ENCODE measurements around the gene IPCEF1. TPM values are rescaled to one million over a fixed set of nuclear protein-coding genes. Genes with fewer than 3 reads are reported as not detected.

IPCEF1 gene
- total RNA-seq, 1 experiment from 2014 or later: 0.48 TPM

DNA sequence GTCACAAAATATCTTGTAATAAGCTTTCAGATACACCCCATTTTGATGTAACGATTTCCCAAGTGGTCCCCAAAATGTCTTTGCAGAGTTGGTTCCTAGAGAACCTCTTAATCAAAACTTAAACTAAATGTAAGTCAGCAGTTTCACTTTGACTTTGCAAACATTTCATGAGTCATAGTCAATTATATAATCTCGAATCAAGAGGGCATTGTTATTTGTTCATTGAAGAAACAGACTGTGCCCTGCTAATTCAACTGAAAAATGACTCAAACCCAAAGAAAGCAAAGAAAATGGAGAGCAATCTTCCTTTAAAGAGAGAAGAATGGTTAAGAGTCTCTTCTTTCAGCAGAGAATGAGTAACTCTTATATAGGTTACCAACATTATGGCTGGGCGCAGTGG lies 58.3 kb downstream of the IPCEF1 start:
- H3K23ac ChIP-seq (ENCODE audit: insufficient read length, low read depth, low read length): no peak overlapping the region

More for the DNA sequence above, 58.3 kb downstream of the IPCEF1 start:
- no peak overlapping the region for H4K8ac ChIP-seq (replicated peaks; ENCODE audit: insufficient read length, low read depth, low read length)
- no peaks in the 10 kb centered on the region for H3K79me1 ChIP-seq (ENCODE audit: insufficient read depth, low read depth, low read length, poor library complexity, severe bottlenecking)
- Mint-ChIP-seq H3K9me3 (no peaks in the 10 kb centered on the region; a peak in 1 of 5 replicates), H3K4me3 (no peak overlapping the region), H3K36me3 (ENCODE audit: insufficient read depth in 1 of 3, low read depth in 3 of 3) (no peaks in the 10 kb centered on the region), H3K27ac (no peak overlapping the region), H3K27me3 (ENCODE audit: low read depth) (no peaks in the 10 kb centered on the region), H3K4me1 (no peaks in the 10 kb centered on the region)
- no peak overlapping the region for H2AK5ac ChIP-seq (ENCODE audit: insufficient read length, low read length)
- TF ChIP-seq, protein P1, sequence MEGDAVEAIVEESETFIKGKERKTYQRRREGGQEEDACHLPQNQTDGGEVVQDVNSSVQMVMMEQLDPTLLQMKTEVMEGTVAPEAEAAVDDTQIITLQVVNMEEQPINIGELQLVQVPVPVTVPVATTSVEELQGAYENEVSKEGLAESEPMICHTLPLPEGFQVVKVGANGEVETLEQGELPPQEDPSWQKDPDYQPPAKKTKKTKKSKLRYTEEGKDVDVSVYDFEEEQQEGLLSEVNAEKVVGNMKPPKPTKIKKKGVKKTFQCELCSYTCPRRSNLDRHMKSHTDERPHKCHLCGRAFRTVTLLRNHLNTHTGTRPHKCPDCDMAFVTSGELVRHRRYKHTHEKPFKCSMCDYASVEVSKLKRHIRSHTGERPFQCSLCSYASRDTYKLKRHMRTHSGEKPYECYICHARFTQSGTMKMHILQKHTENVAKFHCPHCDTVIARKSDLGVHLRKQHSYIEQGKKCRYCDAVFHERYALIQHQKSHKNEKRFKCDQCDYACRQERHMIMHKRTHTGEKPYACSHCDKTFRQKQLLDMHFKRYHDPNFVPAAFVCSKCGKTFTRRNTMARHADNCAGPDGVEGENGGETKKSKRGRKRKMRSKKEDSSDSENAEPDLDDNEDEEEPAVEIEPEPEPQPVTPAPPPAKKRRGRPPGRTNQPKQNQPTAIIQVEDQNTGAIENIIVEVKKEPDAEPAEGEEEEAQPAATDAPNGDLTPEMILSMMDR (conservative IDR thresholded peaks at IDR 0.05): no peak
- H3K4ac ChIP-seq (ENCODE audit: low read depth, low read length): no peak overlapping the region
- no peak overlapping the region for H3T11ph ChIP-seq (ENCODE audit: low read length)
- no peak overlapping the region for H4K91ac ChIP-seq (ENCODE audit: insufficient read length, low read depth, low read length)
- H2AFZ ChIP-seq (ENCODE audit: low read length): no peak overlapping the region
- H3K27me3 ChIP-seq (ENCODE audit: insufficient read depth, low read length): no peaks in the 10 kb centered on the region
- no peak overlapping the region for H2BK15ac ChIP-seq (ENCODE audit: low read depth, low read length)
- H3K18ac ChIP-seq (ENCODE audit: insufficient read length, low read depth, low read length): no peak overlapping the region
- no peaks in the 10 kb centered on the region for H3K23me2 ChIP-seq (ENCODE audit: insufficient read length, low read depth, low read length, poor library complexity, severe bottlenecking)
- no peaks in the 10 kb centered on the region for H3K9me3 ChIP-seq (ENCODE audit: control insufficient read depth, low read depth, low read length)
- no peak overlapping the region for H3K9ac ChIP-seq (ENCODE audit: extremely low read depth, insufficient read length, low read length)
- no peaks in the 10 kb centered on the region for H3K79me2 ChIP-seq (ENCODE audit: insufficient read depth, low read length)
- H4K20me1 ChIP-seq (ENCODE audit: control insufficient read depth, insufficient read depth, insufficient read length): no peaks in the 10 kb centered on the region
- H3K56ac ChIP-seq (ENCODE audit: insufficient read length, low read depth, low read length): no peak overlapping the region
- H3K27ac ChIP-seq (ENCODE audit: insufficient read length, low read depth, low read length): no peak overlapping the region
- no peak overlapping the region for H2BK120ac ChIP-seq (ENCODE audit: low read depth, low read length, poor library complexity, severe bottlenecking)
- no peak for DNase-seq
- no peak overlapping the region for H3K4me2 ChIP-seq (ENCODE audit: insufficient read depth, insufficient read length, low read length)
- no peak overlapping the region for H2BK5ac ChIP-seq (ENCODE audit: insufficient read length, low read length)
- WGBS (ENCODE audit: extremely low coverage, insufficient read length, low lambda C conversion rate): no CpG with 5 or more reads among the region's 3 CpGs
- H2BK20ac ChIP-seq (ENCODE audit: low read depth, low read length, poor library complexity, severe bottlenecking): no peak overlapping the region
- H2BK12ac ChIP-seq (ENCODE audit: insufficient read length, low read depth, low read length): no peak overlapping the region
- H3K4me1 ChIP-seq (ENCODE audit: insufficient read depth, low read length): 0 out of 2 replicates have a peak, but pooled peaks cover 2% of the 10 kb centered on the region
- H4K5ac ChIP-seq (ENCODE audit: insufficient read length, low read depth, low read length): no peak overlapping the region
- no peak overlapping the region for H3K14ac ChIP-seq (ENCODE audit: insufficient read depth, low read length)

Measured in H9 (cell line).